Anterior cingulate cortex (tissue), 58 donors: ENCODE data around the gene ARL10.
A peak's percentile ranks its signal among the peaks of the same experiment; 100 is the strongest.
"Not testable (repeated sequence)": the region's sequence is repeated elsewhere in the genome, so short reads cannot be mapped to it uniquely, and the experiment has no call there.

Experiments
- DNase-seq, 58 donors: peaks; one replicate each; lab custom pipeline; 2025; lab: John Stamatoyannopoulos, UW

Gene ARL10

GRCh38 chr5:176408252-176408573 is 42.9 kb downstream of the ARL10 start:
- DNase-seq, result not testable (repeated sequence)

DNA sequence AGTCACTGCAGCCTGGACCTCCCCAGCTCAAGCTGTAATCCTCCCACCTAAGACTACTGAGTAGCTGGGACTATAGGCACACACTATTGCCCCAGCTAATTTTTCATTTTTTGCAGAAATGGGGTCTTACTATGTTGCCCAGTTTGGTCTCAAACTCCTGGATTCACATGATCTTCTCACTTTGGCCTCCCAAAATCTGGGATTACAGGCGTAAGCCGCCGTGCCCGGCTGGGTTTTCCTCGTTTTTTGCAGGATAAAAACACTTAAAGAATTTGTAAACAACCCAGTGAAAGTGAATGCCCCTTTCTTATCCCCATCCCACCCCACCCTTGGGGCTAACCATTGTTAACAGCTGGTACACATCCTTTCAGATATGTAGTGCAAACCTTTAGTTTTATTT is 43.3 kb downstream of the ARL10 start:
- DNase-seq, result no peak

DNA sequence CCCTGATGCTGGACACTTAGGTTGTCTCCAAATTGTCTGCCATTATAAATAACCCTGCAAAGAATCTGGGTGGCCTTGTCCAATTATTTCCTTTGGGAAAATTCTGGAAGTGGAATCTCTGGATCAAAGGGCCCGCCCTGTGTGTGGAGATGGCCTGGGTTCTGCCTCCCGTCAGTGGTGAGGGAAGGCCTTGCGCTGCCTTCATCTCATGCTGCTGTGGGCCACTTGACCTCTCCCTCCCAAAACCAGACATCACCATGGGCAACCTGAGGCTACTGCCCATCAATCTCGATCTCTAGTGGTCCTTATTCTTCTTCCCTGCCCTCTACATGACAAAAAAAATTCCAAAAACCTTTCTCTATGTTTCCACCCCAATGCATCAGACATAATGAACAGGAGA is 44.5 kb downstream of the ARL10 start:
- DNase-seq, result no peak

DNA sequence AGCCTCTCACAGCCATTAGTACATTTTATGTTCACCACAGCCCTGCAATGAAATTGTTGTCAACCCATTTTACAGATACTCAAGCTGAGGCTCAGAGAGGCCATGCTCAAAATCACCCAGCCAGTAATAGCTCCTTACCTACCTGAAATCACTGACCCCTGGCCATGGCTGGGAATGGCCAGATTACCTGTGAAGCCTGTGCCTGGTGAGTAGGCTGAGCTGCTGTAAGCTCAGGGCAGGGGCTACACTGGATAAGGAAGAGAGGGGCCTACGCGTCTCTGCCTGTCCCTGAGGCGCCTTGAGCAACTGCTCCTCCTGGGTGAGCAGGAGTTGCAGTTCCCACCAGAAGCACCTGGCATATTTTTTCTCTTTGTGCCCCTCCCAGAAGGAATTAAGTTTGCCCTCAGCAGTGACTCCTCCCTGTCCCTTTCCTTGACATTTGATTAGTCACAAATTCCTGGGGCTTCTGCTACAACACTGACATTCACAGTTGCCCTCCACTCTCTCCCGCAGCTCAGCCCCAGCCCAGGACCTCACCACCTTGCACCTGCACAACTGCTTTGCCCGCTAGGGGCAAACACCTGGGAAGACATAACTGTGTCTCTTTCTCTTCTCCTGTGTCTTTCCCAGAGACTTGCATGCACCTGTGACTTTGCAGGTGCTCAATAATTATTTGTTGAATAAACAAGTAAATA is 45.3 kb downstream of the ARL10 start:
- no peak for DNase-seq

GRCh38 chr5:176412517-176413254 is 47.4 kb downstream of the ARL10 start:
- DNase-seq, result no peak

DNA sequence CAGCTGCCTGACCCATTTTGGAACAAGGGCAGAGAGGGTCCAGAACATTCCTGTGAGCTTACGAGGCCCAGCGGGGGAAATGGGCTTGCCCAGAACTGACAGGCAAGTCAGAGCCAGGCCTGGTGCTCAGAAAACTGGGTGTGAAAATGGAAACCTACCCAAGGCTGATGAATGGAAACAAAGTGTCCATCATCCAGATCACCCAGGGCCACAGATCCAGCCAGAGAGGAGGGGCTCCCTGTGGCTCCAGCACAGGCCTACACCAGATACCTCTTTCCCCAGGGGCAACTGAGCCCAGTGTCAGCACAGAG is 47.9 kb downstream of the ARL10 start:
- peak in 2 of 58 donors; percentile 20 to 28 for DNase-seq

DNA sequence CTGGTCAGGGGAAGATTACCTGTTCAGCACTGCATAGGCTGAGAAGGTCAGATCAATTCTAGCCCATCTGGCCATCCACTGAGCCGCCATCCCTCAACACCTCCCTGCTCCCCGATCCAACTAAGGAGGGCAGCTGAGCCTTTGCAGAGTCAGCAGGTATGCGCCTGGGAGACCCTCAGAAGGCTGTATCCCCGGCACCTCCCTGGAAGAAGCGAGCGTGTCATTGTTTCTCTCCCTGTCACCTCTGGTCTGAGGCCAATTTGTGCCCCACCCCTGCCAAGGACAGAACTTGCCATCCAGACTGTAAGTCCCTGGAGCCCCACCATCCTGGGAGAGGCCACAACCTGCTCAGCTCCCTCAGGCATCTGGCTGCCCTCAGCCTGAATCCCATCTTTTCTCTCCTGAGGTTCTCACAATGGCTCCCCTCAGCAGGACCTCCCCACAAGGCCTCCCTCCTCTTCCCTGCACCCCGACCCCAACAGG is 48.5 kb downstream of the ARL10 start:
- no peak for DNase-seq

DNA sequence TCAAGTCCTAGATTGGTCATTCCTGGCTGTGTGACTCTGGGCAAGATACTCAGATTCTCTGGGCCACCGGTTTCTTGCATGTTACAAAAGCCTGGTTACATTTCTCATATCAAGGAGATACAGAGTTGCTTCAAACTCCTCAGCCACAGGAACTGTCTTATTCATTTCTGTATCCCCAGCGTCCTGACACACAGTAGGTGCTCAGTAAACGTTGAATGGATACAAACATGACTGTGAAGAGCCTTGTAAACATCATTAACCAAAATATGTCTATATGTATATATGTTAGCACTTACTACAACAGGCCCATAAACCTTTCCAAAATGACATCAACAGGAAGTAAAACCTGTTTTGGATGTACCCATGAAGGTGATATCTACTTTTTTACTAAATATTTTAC is 49.4 kb downstream of the ARL10 start:
- no peak for DNase-seq

DNA sequence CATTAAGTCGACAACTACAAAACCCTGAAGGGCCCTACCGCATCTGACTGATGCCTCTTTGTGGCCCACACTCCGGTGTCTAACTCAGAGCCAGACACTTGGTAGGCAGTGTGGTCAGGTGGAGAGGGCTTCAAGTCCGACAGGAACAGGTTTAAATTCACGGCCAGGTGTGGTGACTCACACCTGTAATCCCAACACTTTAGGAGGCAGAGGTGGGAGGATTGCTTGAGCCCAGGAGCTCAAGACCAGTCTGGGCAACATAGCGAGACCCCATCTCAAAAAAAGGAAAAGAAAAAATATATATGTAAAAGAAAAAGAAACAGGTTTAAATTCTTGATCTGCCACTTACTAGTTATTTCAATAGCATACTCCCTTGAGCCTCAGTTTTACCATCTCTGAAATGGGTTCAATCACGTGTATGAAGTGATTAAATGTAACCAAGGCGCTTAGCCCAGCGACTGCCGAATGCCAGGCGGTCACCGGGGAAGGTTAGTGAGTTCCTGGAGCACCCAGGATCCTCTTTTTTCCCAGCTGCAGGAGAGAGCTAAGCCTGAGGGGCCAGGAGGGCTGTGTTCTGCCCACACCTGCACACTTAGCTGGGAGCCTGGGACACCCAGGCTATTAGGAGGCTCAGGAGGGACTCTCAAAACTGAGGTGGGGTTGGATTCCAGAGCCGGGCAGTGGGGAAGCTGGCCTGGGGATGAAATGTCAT is 50.1 kb downstream of the ARL10 start:
- no peak for DNase-seq

- DNase-seq, result peak in 55 of 58 donors; percentile 9 to 91 (median 81)
Observed at GRCh38 chr5:176415952-176416924, 51.0 kb downstream of the ARL10 start, which contains the start of gene CLTB. Gene CLTB, minus strand, starts transcription at chr5:176416539. Its CDS starts 176 bp downstream, at chr5:176416363.

- no peak for DNase-seq
Observed at GRCh38 chr5:176416965-176417364, 51.7 kb downstream of the ARL10 start.

GRCh38 chr5:176418251-176418650 is 53.0 kb downstream of the ARL10 start:
- DNase-seq, result no peak

GRCh38 chr5:176420086-176420485 is 54.8 kb downstream of the ARL10 start:
- DNase-seq, result no peak

DNA sequence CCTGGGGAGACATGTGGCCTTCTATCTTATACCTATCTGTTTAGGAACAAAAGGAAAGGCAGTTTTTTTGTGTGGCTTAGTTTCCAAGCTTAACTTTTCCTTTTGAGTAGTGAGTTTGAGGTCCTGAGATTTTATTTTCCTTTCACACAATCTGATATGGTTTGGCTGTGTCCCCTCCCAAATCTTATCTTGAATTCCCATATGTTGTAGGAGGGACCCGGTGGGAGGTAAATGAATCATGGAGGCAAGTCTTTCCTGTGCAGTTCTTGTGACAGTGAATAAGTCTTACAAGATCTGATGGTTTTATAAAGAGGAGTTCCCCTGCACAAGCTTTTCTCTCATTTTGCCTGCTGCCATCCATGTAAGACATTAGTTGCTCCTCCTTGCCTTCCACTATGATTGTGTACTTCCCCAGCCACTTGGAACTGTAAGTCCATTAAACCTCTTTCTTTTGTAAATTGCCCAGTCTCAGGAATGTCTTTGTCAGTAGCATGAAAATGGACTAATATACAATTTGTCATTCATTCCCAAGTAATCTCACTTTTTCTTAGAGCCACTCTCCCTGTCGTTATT is 55.8 kb downstream of the ARL10 start:
- no peak for DNase-seq

GRCh38 chr5:176424181-176424580 is 58.9 kb downstream of the ARL10 start:
- DNase-seq, result no peak

- no peak for DNase-seq
Observed at GRCh38 chr5:176425138-176425537, 59.9 kb downstream of the ARL10 start.

GRCh38 chr5:176425791-176426190 is 60.5 kb downstream of the ARL10 start:
- DNase-seq, result no peak

DNA sequence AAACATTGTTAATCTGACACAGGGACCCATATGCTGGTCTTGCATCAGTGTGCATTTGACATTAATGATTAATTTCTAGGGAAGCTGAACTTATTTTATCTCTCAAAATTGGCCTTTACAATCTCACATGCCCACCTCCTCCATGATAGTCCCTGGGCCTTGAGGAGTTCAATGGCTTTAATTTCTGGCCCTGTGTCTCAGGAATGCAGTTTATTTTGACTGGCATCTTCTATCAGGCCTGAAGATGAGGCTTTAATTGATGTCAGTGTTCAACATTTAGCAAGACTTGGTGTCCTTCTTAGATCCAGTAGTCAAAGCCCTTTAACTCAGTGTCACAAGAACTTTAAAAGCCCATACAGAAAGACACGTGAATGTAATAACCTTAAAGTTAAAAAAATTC is 61.6 kb downstream of the ARL10 start:
- DNase-seq, result no peak

DNA sequence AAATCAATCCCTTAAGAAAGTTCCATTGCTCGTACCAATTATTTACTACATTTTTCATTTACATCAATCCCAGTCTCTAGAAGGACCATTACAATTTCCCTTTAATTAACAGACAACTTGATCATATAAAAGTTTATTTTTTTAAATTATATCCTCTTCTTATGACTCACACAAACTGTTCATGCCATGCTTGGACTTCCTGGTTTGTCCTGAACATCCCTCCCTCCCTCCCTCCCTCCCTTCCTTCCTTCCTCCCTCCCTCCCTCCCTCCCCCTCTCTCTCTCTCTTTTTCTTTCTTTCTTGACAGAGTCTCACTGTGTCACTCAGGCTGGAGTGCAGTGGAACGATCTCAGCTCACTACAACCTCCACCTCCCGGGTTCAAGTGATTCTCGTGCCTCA is 62.7 kb downstream of the ARL10 start:
- DNase-seq, result no peak

GRCh38 chr5:176429972-176430371 is 64.7 kb downstream of the ARL10 start:
- DNase-seq, result no peak
